ENCODE results near the gene ULK4. TPM values are rescaled to one million over a fixed set of nuclear protein-coding genes. Genes with fewer than 3 reads are reported as not detected.

Gene ULK4
- polyA plus RNA-seq, 1 experiment = 1.6 TPM

- DNase-seq (ENCODE audit: low read depth) = no peak
- ChIA-PET POLR2A (interaction anchor here (0.6 kb wide), 1 partner anchor 716 kb away, joined by 9 read pairs; no protein-coding TSS in a partner anchor), CTCF (no interaction called here)
- no peak for TF ChIP-seq CTCF (IDR thresholded peaks at IDR 0.05; ENCODE audit: insufficient read depth, low read depth, low read length)
- Histone ChIP-seq H3K27me3 (ENCODE audit: control insufficient read depth, insufficient read depth, low read length) (no peaks in the 10 kb centered on the region), H3K4me3 (ENCODE audit: low read depth, low read length) (no peak overlapping the region), H3K36me3 (ENCODE audit: control insufficient read depth, insufficient read depth, low read length) (no peaks in the 10 kb centered on the region)
Measured at GRCh38 chr3:41216993-41217392, 744.9 kb downstream of the ULK4 start.

- TF ChIP-seq CTCF (IDR thresholded peaks at IDR 0.05; ENCODE audit: insufficient read depth, low read depth, low read length) = no peak
- no peak for DNase-seq (ENCODE audit: low read depth)
- ChIA-PET POLR2A (interaction anchor here (0.6 kb wide), 1 partner anchor 717 kb away, joined by 9 read pairs; no protein-coding TSS in a partner anchor), CTCF (no interaction called here)
- Histone ChIP-seq H3K4me3 (ENCODE audit: low read depth, low read length) (no peak overlapping the region), H3K27me3 (ENCODE audit: control insufficient read depth, insufficient read depth, low read length) (no peaks in the 10 kb centered on the region), H3K36me3 (ENCODE audit: control insufficient read depth, insufficient read depth, low read length) (no peaks in the 10 kb centered on the region)
Measured at GRCh38 chr3:41216422-41216821, 745.5 kb downstream of the ULK4 start.

GRCh38 chr3:41213588-41213987 is 748.3 kb downstream of the ULK4 start:
- TF ChIP-seq CTCF (IDR thresholded peaks at IDR 0.05; ENCODE audit: insufficient read depth, low read depth, low read length) = no peak
- ChIA-PET POLR2A (no interaction called here), CTCF (interaction anchor here (1.2 to 3.4 kb wide), 3 partner anchors 9 to 17 kb away, joined by 3 to 12 read pairs (median 3); partner anchors contain the start of gene CTNNB1)
- Histone ChIP-seq H3K27me3 (ENCODE audit: control insufficient read depth, insufficient read depth, low read length) (no peaks in the 10 kb centered on the region), H3K36me3 (ENCODE audit: control insufficient read depth, insufficient read depth, low read length) (no peaks in the 10 kb centered on the region), H3K4me3 (ENCODE audit: low read depth, low read length) (no peak overlapping the region)
- DNase-seq (ENCODE audit: low read depth) = no peak

GRCh38 chr3:41212088-41212487 is 749.8 kb downstream of the ULK4 start:
- ChIA-PET CTCF (interaction anchor here (1.4 kb wide), 1 partner anchor 12 kb away, joined by 3 read pairs; no protein-coding TSS in a partner anchor), POLR2A (no interaction called here)
- TF ChIP-seq CTCF (IDR thresholded peaks at IDR 0.05; ENCODE audit: insufficient read depth, low read depth, low read length) = no peak

GRCh38 chr3:41210966-41211365 is 750.9 kb downstream of the ULK4 start:
- Histone ChIP-seq H3K4me3 (ENCODE audit: low read depth, low read length) (no peak overlapping the region), H3K36me3 (ENCODE audit: control insufficient read depth, insufficient read depth, low read length) (no peaks in the 10 kb centered on the region), H3K27me3 (ENCODE audit: control insufficient read depth, insufficient read depth, low read length) (no peaks in the 10 kb centered on the region)
- no peak for DNase-seq (ENCODE audit: low read depth)
- ChIA-PET CTCF (interaction anchor here (1.4 to 1.7 kb wide), 3 partner anchors 9 to 13 kb away, joined by 3 to 6 read pairs (median 4); partner anchors contain the start of gene CTNNB1), POLR2A (no interaction called here)
- no peak for TF ChIP-seq CTCF (IDR thresholded peaks at IDR 0.05; ENCODE audit: insufficient read depth, low read depth, low read length)

More at GRCh38 chr3:41212088-41212487, 749.8 kb downstream of the ULK4 start:
- H3K27me3 ChIP-seq (ENCODE audit: control insufficient read depth, insufficient read depth, low read length) = no peaks in the 10 kb centered on the region
- DNase-seq (ENCODE audit: low read depth) = no peak
- no peaks in the 10 kb centered on the region for H3K36me3 ChIP-seq (ENCODE audit: control insufficient read depth, insufficient read depth, low read length)
- no peak overlapping the region for H3K4me3 ChIP-seq (ENCODE audit: low read depth, low read length)

Data from BJ (cell line).